Right lobe of liver (tissue), 4 donors: ENCODE data around the gene MID2.

Source experiments
- POLR2A ChIP-seq: fragments of 450-650 bp; IDR thresholded peaks from one replicate; pipeline ENCODE4 v1.6.1; 2017; ENCODE audit warnings: antibody characterized with exemption, mild to moderate bottlenecking
- TF ChIP-seq, protein P1 (sequence below), 4 donors: fragments of 200-600 bp in 3 of 4; fragments of 450-650 bp in 1 of 4; IDR thresholded peaks; one replicate each; pipeline versions ENCODE4 v1.5.1 to v1.8.0; 2016 to 2022; ENCODE audit warnings: antibody characterized with exemption in 4 of 4, mild to moderate bottlenecking in 2 of 4
- donor health status: DM: no; HTN: no; CAD: no.
- donor health status: DM: no; HTN: no; CAD: no.
- donor health status: DM: no; HTN: yes; CAD: no.

DNA sequence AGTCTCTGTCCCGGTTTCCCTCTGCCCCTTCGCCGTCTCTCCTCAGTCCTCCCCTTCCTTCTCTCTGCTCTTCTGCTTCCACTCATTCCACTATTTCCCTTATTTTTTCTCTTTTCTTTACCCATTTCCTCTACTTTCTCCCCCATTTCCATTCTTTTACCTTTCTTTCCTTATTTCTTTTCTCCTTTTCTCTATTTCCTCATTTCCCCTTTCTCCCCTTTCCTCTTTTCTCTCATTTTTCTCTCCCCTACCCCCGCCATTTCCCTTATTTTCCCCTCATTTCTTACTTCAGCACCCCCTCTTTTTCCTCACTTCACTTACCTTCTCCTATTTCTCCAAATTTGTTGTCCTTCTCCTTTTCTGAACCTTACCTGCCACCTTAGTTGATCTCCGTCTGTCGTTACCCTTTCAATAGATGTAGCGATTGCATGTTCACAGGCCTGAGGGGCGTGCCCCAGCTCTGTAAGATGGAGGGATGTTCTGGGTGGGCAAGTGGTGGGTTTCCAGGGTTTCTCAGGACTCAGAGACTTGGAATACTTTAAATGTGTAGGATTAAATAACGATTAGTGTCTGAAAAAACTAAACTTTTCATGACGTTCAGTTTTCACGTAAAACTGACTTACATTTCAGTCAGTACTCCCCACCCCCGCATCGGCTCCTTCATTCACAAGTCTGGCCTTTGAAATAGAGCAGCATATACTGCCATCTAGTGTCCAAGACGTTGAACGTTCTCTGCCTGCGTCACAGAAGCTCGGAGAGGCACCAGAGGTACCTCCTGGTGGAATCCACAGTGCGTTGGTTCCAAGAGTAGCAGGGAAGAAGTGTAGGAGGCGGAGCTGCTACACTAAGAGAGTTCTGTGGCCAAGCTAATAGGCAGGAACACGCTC is 48.8 kb upstream of the MID2 start:
- TF ChIP-seq POLR2A = no peak
- TF ChIP-seq, protein P1, sequence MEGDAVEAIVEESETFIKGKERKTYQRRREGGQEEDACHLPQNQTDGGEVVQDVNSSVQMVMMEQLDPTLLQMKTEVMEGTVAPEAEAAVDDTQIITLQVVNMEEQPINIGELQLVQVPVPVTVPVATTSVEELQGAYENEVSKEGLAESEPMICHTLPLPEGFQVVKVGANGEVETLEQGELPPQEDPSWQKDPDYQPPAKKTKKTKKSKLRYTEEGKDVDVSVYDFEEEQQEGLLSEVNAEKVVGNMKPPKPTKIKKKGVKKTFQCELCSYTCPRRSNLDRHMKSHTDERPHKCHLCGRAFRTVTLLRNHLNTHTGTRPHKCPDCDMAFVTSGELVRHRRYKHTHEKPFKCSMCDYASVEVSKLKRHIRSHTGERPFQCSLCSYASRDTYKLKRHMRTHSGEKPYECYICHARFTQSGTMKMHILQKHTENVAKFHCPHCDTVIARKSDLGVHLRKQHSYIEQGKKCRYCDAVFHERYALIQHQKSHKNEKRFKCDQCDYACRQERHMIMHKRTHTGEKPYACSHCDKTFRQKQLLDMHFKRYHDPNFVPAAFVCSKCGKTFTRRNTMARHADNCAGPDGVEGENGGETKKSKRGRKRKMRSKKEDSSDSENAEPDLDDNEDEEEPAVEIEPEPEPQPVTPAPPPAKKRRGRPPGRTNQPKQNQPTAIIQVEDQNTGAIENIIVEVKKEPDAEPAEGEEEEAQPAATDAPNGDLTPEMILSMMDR (IDR thresholded peaks at IDR 0.05) = peak; percentile 80 to 90 (median 87)
